ENCODE measurements around the gene INHBE. TPM values are rescaled to one million over a fixed set of nuclear protein-coding genes. Genes with fewer than 3 reads are reported as not detected.

INHBE gene
- total RNA-seq, 3 donors from 2014 or later (not counting 1 experiment from before 2014, with no cell fraction given), result not detected

GRCh38 chr12:57462251-57462911 lies 7.3 kb downstream of the INHBE start:
- Mint-ChIP-seq H3K9me3 (no peaks in the 10 kb centered on the region), H3K27ac (peak overlapping the region; percentile 76 to 96), H3K4me1 (peaks cover 59 to 63% of the 10 kb centered on the region in 2 donors), H3K36me3 (no peaks in the 10 kb centered on the region), H3K4me3 (peak overlapping the region; percentile 93), H3K27me3 (ENCODE audit: low read depth in 2 of 2) (peaks cover 0 to 15% of the 10 kb centered on the region in 2 donors)
- ATAC-seq (peak; percentile 66 to 83 (median 66)), DNase-seq (peak; percentile 80 to 95)
- under 1% methylated on average over 25 of the region's 28 CpGs for WGBS (ENCODE audit: insufficient coverage)
- peak overlapping the region; percentile 34 for H3K4me3 ChIP-seq (ENCODE audit: low read length)
- H3K27ac ChIP-seq (ENCODE audit: low read length), result no peak overlapping the region
- peaks cover 6% of the 10 kb centered on the region for H3K27me3 ChIP-seq (ENCODE audit: control insufficient read depth, insufficient read depth, low read length)
- H3K36me3 ChIP-seq (ENCODE audit: control insufficient read depth, insufficient read depth, low read length), result no peaks in the 10 kb centered on the region
- intact Hi-C loops (cut with micrococcal nuclease), result loop anchor here (2.0 kb wide), 1 partner anchor 14 kb away; no protein-coding TSS in a partner anchor
- TF ChIP-seq CTCF (IDR thresholded peaks at IDR 0.05), result peak; percentile 93
- H3K9me3 ChIP-seq (ENCODE audit: control insufficient read depth, insufficient read depth, low read length), result no peaks in the 10 kb centered on the region
- H3K4me1 ChIP-seq (ENCODE audit: control insufficient read depth, insufficient read depth, low read length), result peaks cover 47% of the 10 kb centered on the region

GRCh38 chr12:57462912-57463253 lies 7.8 kb downstream of the INHBE start:
- intact Hi-C loops (cut with micrococcal nuclease), result loop anchor here (2.0 kb wide), 1 partner anchor 14 kb away; no protein-coding TSS in a partner anchor
- Mint-ChIP-seq H3K27ac (peak overlapping the region; percentile 76 to 96), H3K4me1 (peaks cover 64 to 68% of the 10 kb centered on the region in 2 donors), H3K36me3 (no peaks in the 10 kb centered on the region), H3K4me3 (peak overlapping the region; percentile 93), H3K9me3 (no peaks in the 10 kb centered on the region), H3K27me3 (ENCODE audit: low read depth in 2 of 2) (peaks cover 0 to 15% of the 10 kb centered on the region in 2 donors)
- Histone ChIP-seq H3K4me3 (ENCODE audit: low read length) (no peak overlapping the region), H3K27me3 (ENCODE audit: control insufficient read depth, insufficient read depth, low read length) (peaks cover 6% of the 10 kb centered on the region), H3K9me3 (ENCODE audit: control insufficient read depth, insufficient read depth, low read length) (no peaks in the 10 kb centered on the region), H3K36me3 (ENCODE audit: control insufficient read depth, insufficient read depth, low read length) (peaks cover 5% of the 10 kb centered on the region), H3K4me1 (ENCODE audit: control insufficient read depth, insufficient read depth, low read length) (peaks cover 47% of the 10 kb centered on the region), H3K27ac (ENCODE audit: low read length) (no peak overlapping the region)
- peak; percentile 35 for TF ChIP-seq CTCF (IDR thresholded peaks at IDR 0.05)
- ATAC-seq, result no peak
- DNase-seq, result no peak
- WGBS (ENCODE audit: insufficient coverage), result 38% methylated on average over 4 of the region's 5 CpGs

GRCh38 chr12:57464569-57464968 lies 9.5 kb downstream of the INHBE start:
- no peak for DNase-seq
- no peak overlapping the region for H3K27ac ChIP-seq (ENCODE audit: low read length)
- Mint-ChIP-seq H3K4me1 (peaks cover 69 to 73% of the 10 kb centered on the region in 2 donors), H3K27me3 (ENCODE audit: low read depth in 2 of 2) (peaks cover 0 to 15% of the 10 kb centered on the region in 2 donors), H3K4me3 (peak overlapping the region; percentile 56), H3K36me3 (no peaks in the 10 kb centered on the region), H3K9me3 (no peaks in the 10 kb centered on the region), H3K27ac (peak overlapping the region; percentile 61 to 62)
- no peak for ATAC-seq
- H3K27me3 ChIP-seq (ENCODE audit: control insufficient read depth, insufficient read depth, low read length), result peaks cover 6% of the 10 kb centered on the region
- H3K4me1 ChIP-seq (ENCODE audit: control insufficient read depth, insufficient read depth, low read length), result peaks cover 42% of the 10 kb centered on the region
- no peak overlapping the region for H3K4me3 ChIP-seq (ENCODE audit: low read length)
- intact Hi-C loops (cut with micrococcal nuclease), result no loop called here
- H3K36me3 ChIP-seq (ENCODE audit: control insufficient read depth, insufficient read depth, low read length), result peaks cover 16% of the 10 kb centered on the region
- WGBS (ENCODE audit: insufficient coverage), result 93% methylated on average over 12 of the region's 12 CpGs
- no peak for TF ChIP-seq CTCF (IDR thresholded peaks at IDR 0.05)
- no peaks in the 10 kb centered on the region for H3K9me3 ChIP-seq (ENCODE audit: control insufficient read depth, insufficient read depth, low read length)
